ENCODE data around the gene PDSS1. TPM values are rescaled to one million over a fixed set of nuclear protein-coding genes. Genes with fewer than 3 reads are reported as not detected.

The PDSS1 gene
- total RNA-seq, 5 donors from 2014 or later (not counting 1 experiment from before 2014, with no cell fraction given) = 2.1 to 6.2 (median 2.9) TPM

- 100% methylated on average over 1 of the region's 4 CpGs for WGBS (ENCODE audit: insufficient coverage)
- Histone ChIP-seq H3K36me3 (ENCODE audit: control insufficient read depth in 2 of 2, extremely low read depth in 1 of 2, insufficient read depth in 1 of 2, low read length in 1 of 2) (peaks cover 5 to 16% of the 10 kb centered on the region in 2 donors), H3K4me1 (ENCODE audit: control insufficient read depth in 1 of 2, extremely low read depth in 1 of 2, insufficient read depth in 2 of 2, low read length in 2 of 2) (no peaks in the 10 kb centered on the region), H3K9me3 (no peaks in the 10 kb centered on the region), H3K27me3 (replicated peaks in 1 of 2; ENCODE audit: control insufficient read depth in 2 of 2, extremely low read depth in 1 of 2, insufficient read depth in 2 of 2, low read length in 1 of 2) (no peaks in the 10 kb centered on the region), H3K4me3 (ENCODE audit: control insufficient read depth in 1 of 2, extremely low read depth in 1 of 2, low read length in 1 of 2) (no peak overlapping the region), H3K27ac (ENCODE audit: low read length) (no peak overlapping the region)
- peaks cover 22% of the 10 kb centered on the region for H3K36me3 Mint-ChIP-seq
- H3K9me3 Mint-ChIP-seq = no peaks in the 10 kb centered on the region
- ChIA-PET CTCF (interaction anchor here in 1 of 2 donors (0.7 kb wide), 1 partner anchor 57 kb away, joined by 3 read pairs; no protein-coding TSS in a partner anchor), POLR2A (no interaction called here)
- ATAC-seq (replicated peaks in 1 of 4) (no peak), DNase-seq (no peak)
- no peak overlapping the region for H3K4me3 Mint-ChIP-seq
- H3K27me3 Mint-ChIP-seq = no peaks in the 10 kb centered on the region
- peaks cover 3 to 5% (median 4%) of the 10 kb centered on the region in 3 donors for H3K4me1 Mint-ChIP-seq
- no peak overlapping the region for H3K27ac Mint-ChIP-seq
These were observed 31.9 kb downstream of the PDSS1 start for GRCh38 chr10:26729395-26729794.

- no peak overlapping the region for H3K4me3 Mint-ChIP-seq
- Histone ChIP-seq H3K9me3 (no peaks in the 10 kb centered on the region), H3K4me1 (ENCODE audit: control insufficient read depth in 1 of 2, extremely low read depth in 1 of 2, insufficient read depth in 2 of 2, low read length in 2 of 2) (no peaks in the 10 kb centered on the region), H3K4me3 (ENCODE audit: control insufficient read depth in 1 of 2, extremely low read depth in 1 of 2, low read length in 1 of 2) (no peak overlapping the region), H3K27ac (ENCODE audit: low read length) (no peak overlapping the region), H3K36me3 (ENCODE audit: control insufficient read depth in 2 of 2, extremely low read depth in 1 of 2, insufficient read depth in 1 of 2, low read length in 1 of 2) (peaks cover 5 to 19% of the 10 kb centered on the region in 2 donors), H3K27me3 (replicated peaks in 1 of 2; ENCODE audit: control insufficient read depth in 2 of 2, extremely low read depth in 1 of 2, insufficient read depth in 2 of 2, low read length in 1 of 2) (no peaks in the 10 kb centered on the region)
- H3K27me3 Mint-ChIP-seq = no peaks in the 10 kb centered on the region
- peaks cover 3 to 5% (median 4%) of the 10 kb centered on the region in 3 donors for H3K4me1 Mint-ChIP-seq
- H3K9me3 Mint-ChIP-seq = no peaks in the 10 kb centered on the region
- ChIA-PET POLR2A (interaction anchor here in 1 of 2 donors (0.6 kb wide), 1 partner anchor 169 kb away, joined by 3 read pairs; no protein-coding TSS in a partner anchor), CTCF (no interaction called here)
- DNase-seq (no peak), ATAC-seq (replicated peaks in 1 of 4) (no peak)
- peaks cover 19% of the 10 kb centered on the region for H3K36me3 Mint-ChIP-seq
- no peak overlapping the region for H3K27ac Mint-ChIP-seq
- no CpG with 5 or more reads among the region's 2 CpGs for WGBS (ENCODE audit: insufficient coverage)
These were observed 33.1 kb downstream of the PDSS1 start for GRCh38 chr10:26730552-26730951.

- ChIA-PET POLR2A (interaction anchor here in 1 of 2 donors (0.6 kb wide), 1 partner anchor 10 kb away, joined by 3 read pairs; no protein-coding TSS in a partner anchor), CTCF (interaction anchor here in 1 of 2 donors (0.8 to 1.2 kb wide), 2 partner anchors 8 to 316 kb away, joined by 3 to 4 read pairs; no protein-coding TSS in a partner anchor)
- H3K27me3 ChIP-seq (replicated peaks in 1 of 2; ENCODE audit: control insufficient read depth in 2 of 2, extremely low read depth in 1 of 2, insufficient read depth in 2 of 2, low read length in 1 of 2) = no peaks in the 10 kb centered on the region
- Mint-ChIP-seq H3K27me3 (no peaks in the 10 kb centered on the region), H3K27ac (no peak overlapping the region), H3K36me3 (peaks cover 11% of the 10 kb centered on the region), H3K4me3 (no peak overlapping the region), H3K9me3 (no peaks in the 10 kb centered on the region), H3K4me1 (peaks cover 1 to 9% (median 4%) of the 10 kb centered on the region in 3 donors)
- H3K27ac ChIP-seq (ENCODE audit: low read length) = no peak overlapping the region
- no peak for ATAC-seq (replicated peaks in 1 of 4)
- peaks cover 8 to 19% of the 10 kb centered on the region in 2 donors for H3K36me3 ChIP-seq (ENCODE audit: control insufficient read depth in 2 of 2, extremely low read depth in 1 of 2, insufficient read depth in 1 of 2, low read length in 1 of 2)
- H3K9me3 ChIP-seq = no peaks in the 10 kb centered on the region
- 98% methylated on average over 8 of the region's 14 CpGs for WGBS (ENCODE audit: insufficient coverage)
- H3K4me1 ChIP-seq (ENCODE audit: control insufficient read depth in 1 of 2, extremely low read depth in 1 of 2, insufficient read depth in 2 of 2, low read length in 2 of 2) = peaks cover 0 to 5% of the 10 kb centered on the region in 2 experiments
- no peak for DNase-seq
- no peak overlapping the region for H3K4me3 ChIP-seq (ENCODE audit: control insufficient read depth in 1 of 2, extremely low read depth in 1 of 2, low read length in 1 of 2)
These were observed 36.5 kb downstream of the PDSS1 start for GRCh38 chr10:26733750-26734568.

- DNase-seq (no peak), ATAC-seq (replicated peaks in 1 of 4) (no peak)
- Mint-ChIP-seq H3K27ac (peak overlapping the region in 1 of 2 donors; percentile 5), H3K4me1 (peaks cover 8 to 18% (median 11%) of the 10 kb centered on the region in 3 donors), H3K4me3 (no peak overlapping the region), H3K27me3 (no peaks in the 10 kb centered on the region), H3K36me3 (peaks cover 8% of the 10 kb centered on the region), H3K9me3 (no peaks in the 10 kb centered on the region)
- H3K36me3 ChIP-seq (ENCODE audit: control insufficient read depth in 2 of 2, extremely low read depth in 1 of 2, insufficient read depth in 1 of 2, low read length in 1 of 2) = peaks cover 8 to 21% of the 10 kb centered on the region in 2 donors
- ChIA-PET CTCF (no interaction called here), POLR2A (interaction anchor here in 1 of 2 donors (0.5 kb wide), 1 partner anchor 20 kb away, joined by 9 read pairs; no protein-coding TSS in a partner anchor)
- no peaks in the 10 kb centered on the region for H3K27me3 ChIP-seq (replicated peaks in 1 of 2; ENCODE audit: control insufficient read depth in 2 of 2, extremely low read depth in 1 of 2, insufficient read depth in 2 of 2, low read length in 1 of 2)
- no peak overlapping the region for H3K4me3 ChIP-seq (ENCODE audit: control insufficient read depth in 1 of 2, extremely low read depth in 1 of 2, low read length in 1 of 2)
- WGBS (ENCODE audit: insufficient coverage) = 100% methylated on average over 1 of the region's 4 CpGs
- peaks cover 0 to 8% of the 10 kb centered on the region in 2 experiments for H3K4me1 ChIP-seq (ENCODE audit: control insufficient read depth in 1 of 2, extremely low read depth in 1 of 2, insufficient read depth in 2 of 2, low read length in 2 of 2)
- no peak overlapping the region for H3K27ac ChIP-seq (ENCODE audit: low read length)
- no peaks in the 10 kb centered on the region for H3K9me3 ChIP-seq
These were observed 37.9 kb downstream of the PDSS1 start for GRCh38 chr10:26735435-26735834.

GRCh38 chr10:26737730-26738129 is 40.2 kb downstream of the PDSS1 start:
- H3K36me3 ChIP-seq (ENCODE audit: control insufficient read depth in 2 of 2, extremely low read depth in 1 of 2, insufficient read depth in 1 of 2, low read length in 1 of 2) = peaks cover 3 to 21% of the 10 kb centered on the region in 2 donors
- CTCF ChIA-PET = interaction anchor here in 1 of 2 donors (1.5 kb wide), 1 partner anchor 12 kb away, joined by 5 read pairs; no protein-coding TSS in a partner anchor
- no CpG with 5 or more reads among the region's 1 CpG for WGBS (ENCODE audit: insufficient coverage)
- H3K27ac Mint-ChIP-seq = peak overlapping the region; percentile 59 to 70
- H3K36me3 Mint-ChIP-seq = peaks cover 14% of the 10 kb centered on the region
- POLR2A ChIA-PET = no interaction called here
- peak in 1 of 4 experiments; percentile 63 for ATAC-seq (replicated peaks in 1 of 4)
- H3K27me3 ChIP-seq (replicated peaks in 1 of 2; ENCODE audit: control insufficient read depth in 2 of 2, extremely low read depth in 1 of 2, insufficient read depth in 2 of 2, low read length in 1 of 2) = no peaks in the 10 kb centered on the region
- H3K9me3 Mint-ChIP-seq = no peaks in the 10 kb centered on the region
- peak in 2 of 35 experiments; percentile 15 to 50 for DNase-seq
- H3K4me1 ChIP-seq (ENCODE audit: control insufficient read depth in 1 of 2, extremely low read depth in 1 of 2, insufficient read depth in 2 of 2, low read length in 2 of 2) = peaks cover 0 to 8% of the 10 kb centered on the region in 2 experiments
- H3K4me3 Mint-ChIP-seq = no peak overlapping the region
- H3K4me3 ChIP-seq (ENCODE audit: control insufficient read depth in 1 of 2, extremely low read depth in 1 of 2, low read length in 1 of 2) = no peak overlapping the region
- H3K27me3 Mint-ChIP-seq = no peaks in the 10 kb centered on the region
- H3K9me3 ChIP-seq = no peaks in the 10 kb centered on the region
- peak overlapping the region; percentile 28 for H3K27ac ChIP-seq (ENCODE audit: low read length)
- peaks cover 8 to 25% (median 11%) of the 10 kb centered on the region in 3 donors for H3K4me1 Mint-ChIP-seq

GRCh38 chr10:26738301-26738911 is 40.9 kb downstream of the PDSS1 start:
- Mint-ChIP-seq H3K9me3 (no peaks in the 10 kb centered on the region), H3K4me1 (peaks cover 8 to 25% (median 11%) of the 10 kb centered on the region in 3 donors), H3K27ac (peak overlapping the region; percentile 59 to 70), H3K36me3 (peaks cover 18% of the 10 kb centered on the region), H3K27me3 (no peaks in the 10 kb centered on the region), H3K4me3 (no peak overlapping the region)
- Histone ChIP-seq H3K4me1 (ENCODE audit: control insufficient read depth in 1 of 2, extremely low read depth in 1 of 2, insufficient read depth in 2 of 2, low read length in 2 of 2) (peaks cover 0 to 8% of the 10 kb centered on the region in 2 experiments), H3K36me3 (ENCODE audit: control insufficient read depth in 2 of 2, extremely low read depth in 1 of 2, insufficient read depth in 1 of 2, low read length in 1 of 2) (peaks cover 3 to 27% of the 10 kb centered on the region in 2 donors), H3K9me3 (no peaks in the 10 kb centered on the region), H3K4me3 (ENCODE audit: control insufficient read depth in 1 of 2, extremely low read depth in 1 of 2, low read length in 1 of 2) (no peak overlapping the region), H3K27ac (ENCODE audit: low read length) (peak overlapping the region; percentile 30), H3K27me3 (replicated peaks in 1 of 2; ENCODE audit: control insufficient read depth in 2 of 2, extremely low read depth in 1 of 2, insufficient read depth in 2 of 2, low read length in 1 of 2) (no peaks in the 10 kb centered on the region)
- CTCF ChIA-PET = interaction anchor here in 1 of 2 donors (1.5 kb wide), 1 partner anchor 13 kb away, joined by 5 read pairs; no protein-coding TSS in a partner anchor
- ATAC-seq (replicated peaks in 1 of 4) (peak in 1 of 4 experiments; percentile 42), DNase-seq (no peak)
- POLR2A ChIA-PET = no interaction called here
- no CpG with 5 or more reads among the region's 5 CpGs for WGBS (ENCODE audit: insufficient coverage)
